H1 (cell line): Measurements from ENCODE around the gene NKTR. TPM values are rescaled to one million over a fixed set of nuclear protein-coding genes. Genes with fewer than 3 reads are reported as not detected.

Source experiments
- CTCF ChIA-PET: fragments of 300-600 bp; sonication (Branson Sonifier 250); formaldehyde crosslinking; loops from one replicate; lab custom pipeline; 2021; ENCODE audit not compliant: partially characterized antibody; lab: Charles Lee
- POLR2A ChIA-PET: fragments of 300-600 bp; sonication (Branson Sonifier 250); formaldehyde crosslinking; loops from one replicate; lab custom pipeline; 2021; ENCODE audit warnings: inconsistent platforms; ENCODE audit not compliant: partially characterized antibody; lab: Charles Lee
- DNase-seq, 2 experiments: peaks; one replicate each; pipeline versions ENCODE4 v3.0.0 to v3.0.0-alpha.2; 2010 to 2022; ENCODE audit warnings: low spot score in 2 of 2, low read depth in 1 of 2, mixed read lengths in 1 of 2
- FAIRE-seq: peaks from 2 replicates; lab custom pipeline; 2011; peaks lifted over from hg19 to GRCh38; lab: Jason Lieb, UNC
- H2AFZ ChIP-seq: 2 replicates; pipeline ENCODE4 v1.8.1; 2012; ENCODE audit warnings: low read length, inconsistent platforms
- H2AK5ac ChIP-seq: 2 replicates; pipeline ENCODE4 v1.6.1; 2013; ENCODE audit warnings: low read depth, low read length
- H2BK120ac ChIP-seq: replicated peaks from 2 replicates; pipeline ENCODE3; 2013; ENCODE audit warnings: low read depth, low read length, inconsistent platforms
- H2BK12ac ChIP-seq: 2 replicates; pipeline ENCODE4 v1.6.1; 2013; ENCODE audit warnings: low read depth, low read length
- H2BK15ac ChIP-seq: 2 replicates; pipeline ENCODE4 v1.6.1; 2013; ENCODE audit warnings: low read length
- H2BK20ac ChIP-seq: 2 replicates; pipeline ENCODE4 v1.6.1; 2013; ENCODE audit warnings: low read length
- H2BK5ac ChIP-seq: 2 replicates; pipeline ENCODE4 v1.6.1; 2013; ENCODE audit warnings: low read depth, low read length
- H3K14ac ChIP-seq: 2 replicates; pipeline ENCODE4 v1.6.1; 2013; ENCODE audit warnings: inconsistent platforms; ENCODE audit not compliant: insufficient read length
- H3K18ac ChIP-seq: 2 replicates; pipeline ENCODE4 v1.6.1; 2013; ENCODE audit warnings: low read length; ENCODE audit errors: extremely low read depth
- H3K23ac ChIP-seq: 2 replicates; pipeline ENCODE4 v1.6.1; 2013; ENCODE audit warnings: inconsistent platforms; ENCODE audit not compliant: insufficient read length
- H3K23me2 ChIP-seq: 2 replicates; pipeline ENCODE4 v1.6.1; 2013; ENCODE audit warnings: low read depth, low read length
- H3K27ac ChIP-seq: 2 replicates; pipeline ENCODE4 v1.6.1; 2011; ENCODE audit warnings: low read depth, low read length, inconsistent platforms
- H3K27me3 ChIP-seq, 4 experiments: replicated peaks in 1 of 4; 1 replicate in 1 of 4; 2 replicates in 3 of 4; pipeline versions ENCODE4 v1.6.1 to v1.8.1; 2011 to 2013; ENCODE audit warnings: low read length in 3 of 4, mild to moderate bottlenecking in 3 of 4, inconsistent platforms in 2 of 4, mixed read lengths in 2 of 4, moderate library complexity in 1 of 4; ENCODE audit not compliant: control insufficient read depth in 3 of 4, insufficient read depth in 3 of 4; ENCODE audit errors: extremely low read depth in 1 of 4
- H3K36me3 ChIP-seq, 4 experiments: 2 replicates each; pipeline versions ENCODE4 v1.6.1 to v1.8.1; 2011 to 2013; ENCODE audit warnings: mild to moderate bottlenecking in 4 of 4, low read length in 3 of 4, moderate library complexity in 2 of 4, control low read depth in 1 of 4, inconsistent platforms in 1 of 4; ENCODE audit not compliant: insufficient read depth in 4 of 4, control insufficient read depth in 2 of 4
- H3K4ac ChIP-seq: replicated peaks from 2 replicates; pipeline ENCODE3; 2013; ENCODE audit warnings: low read length, low read depth, mixed read lengths, inconsistent platforms; ENCODE audit not compliant: insufficient read length
- H3K4me1 ChIP-seq, 4 experiments: replicated peaks in 1 of 4; 1 replicate in 1 of 4; 2 replicates in 3 of 4; pipeline versions ENCODE4 v1.6.1 to v1.8.1; 2011 to 2013; ENCODE audit warnings: low read length in 3 of 4, inconsistent platforms in 2 of 4, mixed read lengths in 1 of 4; ENCODE audit not compliant: insufficient read depth in 4 of 4, control insufficient read depth in 3 of 4
- H3K4me2 ChIP-seq, 2 experiments: 2 replicates each; pipeline versions ENCODE4 v1.6.1 to v1.8.1; 2011 to 2013; ENCODE audit warnings: low read depth in 2 of 2, low read length in 2 of 2, control low read depth in 1 of 2, inconsistent platforms in 1 of 2, mild to moderate bottlenecking in 1 of 2; ENCODE audit not compliant: insufficient read depth in 1 of 2
- H3K4me3 ChIP-seq, 4 experiments: fragments of 200-600, 300-600 bp in 1 of 4; sonication (generic), shearing (Covaris generic), sonication (Bioruptor Twin) in 1 of 4; 2 replicates each; pipeline versions ENCODE4 v1.5.1 to v1.8.1; 2011 to 2016; ENCODE audit warnings: low read length in 4 of 4, low read depth in 3 of 4, control low read depth in 2 of 4, inconsistent platforms in 2 of 4, mild to moderate bottlenecking in 2 of 4, mixed read lengths in 1 of 4, moderate library complexity in 1 of 4; ENCODE audit not compliant: insufficient read depth in 2 of 4; ENCODE audit errors: extremely low read depth in 1 of 4
- H3K56ac ChIP-seq: replicated peaks from 2 replicates; pipeline ENCODE3; 2013; ENCODE audit warnings: low read depth, mild to moderate bottlenecking, mixed read lengths, low read length, inconsistent platforms; ENCODE audit not compliant: insufficient read length
- H3K79me1 ChIP-seq: 2 replicates; pipeline ENCODE4 v1.6.1; 2013; ENCODE audit warnings: low read depth, low read length, control low read depth
- H3K79me2 ChIP-seq, 2 experiments: 2 replicates each; pipeline versions ENCODE4 v1.6.1 to v1.8.1; 2012 to 2013; ENCODE audit warnings: low read length in 2 of 2, mild to moderate bottlenecking in 2 of 2, inconsistent platforms in 1 of 2; ENCODE audit not compliant: insufficient read depth in 2 of 2, control insufficient read depth in 1 of 2
- H3K9ac ChIP-seq, 4 experiments: replicated peaks in 1 of 4; 1 replicate in 1 of 4; 2 replicates in 3 of 4; pipeline versions ENCODE4 v1.6.1 to v1.8.1; 2011 to 2013; ENCODE audit warnings: low read depth in 3 of 4, low read length in 3 of 4, control low read depth in 2 of 4, mild to moderate bottlenecking in 2 of 4, moderate library complexity in 2 of 4, inconsistent platforms in 1 of 4; ENCODE audit errors: extremely low read depth in 1 of 4
- H3K9me3 ChIP-seq, 2 experiments: 2 replicates each; pipeline versions ENCODE4 v1.6.1 to v1.8.1; 2012 to 2013; ENCODE audit warnings: mild to moderate bottlenecking in 2 of 2, moderate library complexity in 2 of 2, control low read depth in 1 of 2, inconsistent platforms in 1 of 2, low read depth in 1 of 2, low read length in 1 of 2, mixed read lengths in 1 of 2; ENCODE audit not compliant: insufficient read depth in 2 of 2
- H4K20me1 ChIP-seq, 2 experiments: replicated peaks in 1 of 2; 2 replicates each; pipeline versions ENCODE3 to v1.8.1; 2011 to 2013; ENCODE audit warnings: inconsistent platforms in 2 of 2, low read length in 2 of 2, mild to moderate bottlenecking in 1 of 2; ENCODE audit not compliant: insufficient read depth in 2 of 2, control insufficient read depth in 1 of 2
- H4K5ac ChIP-seq: 2 replicates; pipeline ENCODE4 v1.6.1; 2013; ENCODE audit warnings: low read length, low read depth, mixed read lengths, inconsistent platforms; ENCODE audit not compliant: insufficient read length
- H4K8ac ChIP-seq: 2 replicates; pipeline ENCODE4 v1.8.0; 2013; ENCODE audit warnings: mild to moderate bottlenecking, moderate library complexity, low read length, inconsistent platforms; ENCODE audit not compliant: insufficient read depth; ENCODE audit errors: extremely low read depth
- H4K91ac ChIP-seq: replicated peaks from 2 replicates; pipeline ENCODE3; 2013; ENCODE audit warnings: low read length, mixed read lengths, inconsistent platforms; ENCODE audit not compliant: insufficient read length
- BRCA1 ChIP-seq: IDR thresholded peaks from 2 replicates; pipeline ENCODE4 v1.6.1; 2012; ENCODE audit warnings: low read depth, low read length, improper control_type of control experiment
- MAFK ChIP-seq: IDR thresholded peaks from 2 replicates; pipeline ENCODE4 v1.6.1; 2012; ENCODE audit warnings: low read depth, mild to moderate bottlenecking, improper control_type of control experiment, low read length
- POLR2A ChIP-seq, 2 experiments: IDR thresholded peaks; 1 replicate in 1 of 2; 2 replicates in 1 of 2; pipeline ENCODE4 v1.6.1; 2011; ENCODE audit warnings: low read depth in 2 of 2, low read length in 2 of 2, mild to moderate bottlenecking in 2 of 2; ENCODE audit errors: control extremely low read depth in 1 of 2
- POLR2AphosphoS5 ChIP-seq: IDR thresholded peaks from 2 replicates; pipeline ENCODE4 v1.6.1; 2011; ENCODE audit warnings: low read depth, low read length
- WGBS, 2 experiments: shearing (Covaris generic) in 1 of 2; methylation state at CpG; one replicate each; pipeline versions ENCODE4 v1.1.6 to v1.1.7; 2013 to 2015; ENCODE audit warnings: low lambda C conversion rate in 2 of 2, mixed read lengths in 2 of 2, inconsistent platforms in 1 of 2, low coverage in 1 of 2, missing lambda C conversion rate in 1 of 2; ENCODE audit not compliant: insufficient replicate concordance in 2 of 2, insufficient coverage in 1 of 2, insufficient read length in 1 of 2; ENCODE audit errors: extremely low coverage in 1 of 2, missing lambda C conversion rate in 1 of 2; 5-methylcytosine and 5-hydroxymethylcytosine counted together
- polyA plus RNA-seq, 7 experiments: library from polyadenylated mRNA; depleted of rRNA in 3 of 7; stranded (reverse) in 5 of 7; unstranded in 2 of 7; fragments of >200 nt in 5 of 7; fragments of 200-250 nt in 2 of 7; gene quantifications; 1 replicate in 5 of 7; 2 replicates in 1 of 7; 4 replicates in 1 of 7; pipeline versions ENCODE4 v1.2.1 to v1.2.3, GENCODE V29; 2011 to 2013; ENCODE audit warnings: missing spikeins in 2 of 7, mixed read lengths in 2 of 7
- total RNA-seq: library from RNA; stranded (reverse); fragmentation: NEBNext Ultra II Directional; extraction: Animal tissue kit (Norgen Biotek cat#: 25700); gene quantifications from 2 replicates; pipeline ENCODE4 v1.2.1, GENCODE V29; 2021

Gene NKTR
- total and polyA plus RNA-seq, 2 of the 8 experiments (the other 6 are each of a cell fraction or from before 2014, with no cell fraction given), result 24.1 to 62.2 TPM

GRCh38 chr3:42667523-42668412 lies 67.3 kb downstream of the NKTR start:
- no peaks in the 10 kb centered on the region for H3K23me2 ChIP-seq
- no peaks in the 10 kb centered on the region for H3K79me1 ChIP-seq
- DNase-seq (no peak), FAIRE-seq (no peak)
- H4K8ac ChIP-seq, result no peak overlapping the region
- H3K18ac ChIP-seq, result no peak overlapping the region
- 0 out of 4 replicates have a peak, but pooled peaks cover 0 to 2% of the 10 kb centered on the region in 2 experiments for H3K9me3 ChIP-seq
- peak overlapping the region; percentile 32 for H3K4ac ChIP-seq
- CTCF ChIA-PET, result interaction anchor here (0.7 to 1.9 kb wide), 5 partner anchors 56 to 87 kb away, joined by 3 to 6 read pairs (median 4); partner anchors contain the start of gene NKTR
- H3K36me3 ChIP-seq, result no peaks in the 10 kb centered on the region
- H3K4me3 ChIP-seq, result no peak overlapping the region
- H2BK12ac ChIP-seq, result no peak overlapping the region
- no peak overlapping the region for H4K5ac ChIP-seq
- H3K27me3 ChIP-seq, result peaks cover 0 to 2% (median 0%) of the 10 kb centered on the region in 4 experiments; a peak in 2 of 7 replicates
- H3K4me2 ChIP-seq, result no peak overlapping the region
- 0 out of 2 replicates have a peak, but pooled peaks have one; percentile 40 for TF ChIP-seq MAFK
- peak in 1 of 2 experiments; percentile 41; a peak in 2 of 3 replicates for TF ChIP-seq POLR2A (IDR thresholded peaks at IDR 0.05; ENCODE audit: control extremely low read depth in 1 of 2, low read depth in 2 of 2, low read length in 2 of 2)
- TF ChIP-seq BRCA1, result no peak
- no peak for TF ChIP-seq POLR2AphosphoS5
- 83% methylated on average over 8 of the region's 8 CpGs; no CpG with 5 or more reads in 1 of the 2 experiments for WGBS, 2 experiments
- no peak overlapping the region for H3K9ac ChIP-seq
- H3K4me1 ChIP-seq, result peaks cover 0 to 7% (median 0%) of the 10 kb centered on the region in 4 experiments; a peak in 2 of 7 replicates
- H2AFZ ChIP-seq, result no peak overlapping the region
- no peak overlapping the region for H2BK120ac ChIP-seq
- H2BK5ac ChIP-seq, result no peak overlapping the region
- no peak overlapping the region for H3K56ac ChIP-seq
- H2BK20ac ChIP-seq, result no peak overlapping the region
- H4K91ac ChIP-seq, result peak overlapping the region; percentile 5
- H2AK5ac ChIP-seq, result no peak overlapping the region
- 0 out of 2 replicates have a peak overlapping the region, but pooled peaks have one; percentile 50 for H2BK15ac ChIP-seq
- POLR2A ChIA-PET, result no interaction called here
- H4K20me1 ChIP-seq, result peaks cover 0 to 2% of the 10 kb centered on the region in 2 experiments
- no peak overlapping the region for H3K14ac ChIP-seq
- no peak overlapping the region for H3K23ac ChIP-seq
- H3K79me2 ChIP-seq, result no peaks in the 10 kb centered on the region
- no peak overlapping the region for H3K27ac ChIP-seq
